Kidney glomerular epithelial cell (primary cell): Measurements from ENCODE around the gene HDDC3.

ENCODE experiments used
- DNase-seq: peaks from one replicate; lab custom pipeline; 2025; lab: John Stamatoyannopoulos, UW

Gene HDDC3

GRCh38 chr15:90891346-90891949, 40.9 kb downstream of the HDDC3 start:
- DNase-seq, result no peak

- DNase-seq, result no peak
Measured at GRCh38 chr15:90890839-90891238, 41.5 kb downstream of the HDDC3 start.

- no peak for DNase-seq
Measured at GRCh38 chr15:90889736-90890456, 42.5 kb downstream of the HDDC3 start.

GRCh38 chr15:90889313-90889730, 43.0 kb downstream of the HDDC3 start:
- no peak for DNase-seq

GRCh38 chr15:90887037-90887481, 45.3 kb downstream of the HDDC3 start:
- DNase-seq, result no peak

GRCh38 chr15:90886291-90886614, 46.1 kb downstream of the HDDC3 start:
- no peak for DNase-seq

GRCh38 chr15:90885432-90886290, 46.7 kb downstream of the HDDC3 start:
- DNase-seq, result no peak

- DNase-seq, result no peak
Measured at GRCh38 chr15:90884719-90885431, 47.5 kb downstream of the HDDC3 start.

GRCh38 chr15:90883976-90884718, 48.2 kb downstream of the HDDC3 start, which contains the start of gene FES:
Gene FES, plus strand, starts transcription at chr15:90884504. Its CDS starts 542 bp downstream, at chr15:90885046.
- DNase-seq, result no peak

- DNase-seq, result no peak
Measured at GRCh38 chr15:90883526-90883975, 48.8 kb downstream of the HDDC3 start.

GRCh38 chr15:90882781-90883525, 49.4 kb downstream of the HDDC3 start:
- no peak for DNase-seq

- DNase-seq, result no peak
Measured at GRCh38 chr15:90881978-90882721, 50.2 kb downstream of the HDDC3 start.

- no peak for DNase-seq
Measured at GRCh38 chr15:90881181-90881977, 51.0 kb downstream of the HDDC3 start.

GRCh38 chr15:90880381-90881145, 51.8 kb downstream of the HDDC3 start:
- no peak for DNase-seq
